NT2/D1 (cell line): ENCODE measurements around the gene ARRB1.

Experiments used
- DNase-seq: peaks from one replicate; pipeline ENCODE4 v3.0.0-alpha.2; 2011; ENCODE audit warnings: low read depth, low spot score
- H3K27me3 ChIP-seq: 2 replicates; pipeline ENCODE4 v1.6.0; 2011; ENCODE audit warnings: mild to moderate bottlenecking; ENCODE audit not compliant: insufficient read length, insufficient read depth
- H3K36me3 ChIP-seq: 2 replicates; pipeline ENCODE4 v1.6.1; 2011; ENCODE audit warnings: mild to moderate bottlenecking, low read length, mixed read lengths; ENCODE audit not compliant: insufficient read depth, insufficient read length
- H3K4me1 ChIP-seq: 2 replicates; pipeline ENCODE4 v1.5.1; 2011; ENCODE audit not compliant: insufficient read depth, insufficient read length
- H3K4me3 ChIP-seq: 2 replicates; pipeline ENCODE4 v1.5.1; 2011; ENCODE audit warnings: low read depth; ENCODE audit not compliant: insufficient read length
- H3K9ac ChIP-seq: 2 replicates; pipeline ENCODE4 v1.6.0; 2011; ENCODE audit warnings: low read depth; ENCODE audit not compliant: insufficient read length
- H3K9me3 ChIP-seq: 2 replicates; pipeline ENCODE4 v1.5.1; 2011; ENCODE audit warnings: mild to moderate bottlenecking, low read length; ENCODE audit not compliant: insufficient read depth
- SUZ12 ChIP-seq: IDR thresholded peaks from 2 replicates; pipeline ENCODE4 v1.6.1; 2011; ENCODE audit not compliant: insufficient read length, insufficient read depth; ENCODE audit errors: extremely low read depth
- YY1 ChIP-seq: IDR thresholded peaks from 2 replicates; pipeline ENCODE4 v1.6.1; 2011; ENCODE audit not compliant: insufficient read length, insufficient read depth
- ZNF274 ChIP-seq: IDR thresholded peaks from 2 replicates; pipeline ENCODE4 v1.6.1; 2011; ENCODE audit warnings: mild to moderate bottlenecking, low read depth, low read length

ARRB1 gene

GRCh38 chr11:75242722-75243600, 108.5 kb downstream of the ARRB1 start:
- Histone ChIP-seq H3K36me3 (no peaks in the 10 kb centered on the region), H3K27me3 (peaks cover 34% of the 10 kb centered on the region), H3K4me1 (no peaks in the 10 kb centered on the region), H3K9ac (no peak overlapping the region), H3K4me3 (no peak overlapping the region), H3K9me3 (peaks cover 14% of the 10 kb centered on the region; the same call in 1 of the 2 replicates)
- no peak for DNase-seq
- TF ChIP-seq ZNF274 (no peak), SUZ12 (no peak), YY1 (no peak)

- Histone ChIP-seq H3K4me1 (no peaks in the 10 kb centered on the region), H3K36me3 (no peaks in the 10 kb centered on the region), H3K4me3 (peak overlapping the region; percentile 71), H3K9ac (peak overlapping the region; percentile 72), H3K9me3 (peaks cover 14% of the 10 kb centered on the region; the same call in 1 of the 2 replicates), H3K27me3 (peaks cover 34% of the 10 kb centered on the region)
- no peak for DNase-seq
- TF ChIP-seq SUZ12 (no peak), ZNF274 (no peak), YY1 (no peak)
Measured at GRCh38 chr11:75241906-75242644, 109.4 kb downstream of the ARRB1 start.

- peak; percentile 84 for DNase-seq
- Histone ChIP-seq H3K27me3 (peaks cover 34% of the 10 kb centered on the region), H3K9ac (peak overlapping the region; percentile 83), H3K4me3 (peak overlapping the region; percentile 71), H3K9me3 (peaks cover 14% of the 10 kb centered on the region; the same call in 1 of the 2 replicates), H3K4me1 (no peaks in the 10 kb centered on the region), H3K36me3 (no peaks in the 10 kb centered on the region)
- TF ChIP-seq SUZ12 (no peak), ZNF274 (no peak), YY1 (no peak)
Measured at GRCh38 chr11:75241036-75241905, 110.2 kb downstream of the ARRB1 start.

GRCh38 chr11:75240311-75241035, 111.0 kb downstream of the ARRB1 start, which contains the start of gene TPBGL:
Gene TPBGL, plus strand, starts transcription at chr11:75240774. Its CDS starts 276 bp downstream, at chr11:75241050.
- H3K4me3 ChIP-seq: peak within 1 kb of the TSS; percentile 71
- no peaks in the 10 kb centered on the region for H3K4me1 ChIP-seq
- TF ChIP-seq ZNF274: no peak
- no peak for TF ChIP-seq YY1
- no peak for TF ChIP-seq SUZ12
- peaks cover 34% of the 10 kb centered on the region for H3K27me3 ChIP-seq
- no peaks in the 10 kb centered on the region for H3K36me3 ChIP-seq
- H3K9me3 ChIP-seq: peaks cover 14% of the 10 kb centered on the region; the same call in 1 of the 2 replicates
- no peak for DNase-seq
- peak within 1 kb of the TSS; percentile 83 for H3K9ac ChIP-seq

- Histone ChIP-seq H3K9me3 (peaks cover 14% of the 10 kb centered on the region; the same call in 1 of the 2 replicates), H3K27me3 (peaks cover 28% of the 10 kb centered on the region), H3K9ac (peak overlapping the region; percentile 64), H3K36me3 (no peaks in the 10 kb centered on the region), H3K4me3 (peak overlapping the region; percentile 15), H3K4me1 (no peaks in the 10 kb centered on the region)
- DNase-seq: no peak
- TF ChIP-seq ZNF274: no peak
- no peak for TF ChIP-seq YY1
- no peak for TF ChIP-seq SUZ12
Measured at GRCh38 chr11:75239531-75240290, 111.8 kb downstream of the ARRB1 start.
